Measurements from ENCODE around the gene SMIM41.

Gene SMIM41

GRCh38 chr12:52147367-52147963, 68.0 kb downstream of the SMIM41 start:
- no peak for DNase-seq (ENCODE audit: low read depth in 2 of 2)

GRCh38 chr12:52147964-52148463, 68.5 kb downstream of the SMIM41 start:
- DNase-seq (ENCODE audit: low read depth in 2 of 2), result no peak

DNA sequence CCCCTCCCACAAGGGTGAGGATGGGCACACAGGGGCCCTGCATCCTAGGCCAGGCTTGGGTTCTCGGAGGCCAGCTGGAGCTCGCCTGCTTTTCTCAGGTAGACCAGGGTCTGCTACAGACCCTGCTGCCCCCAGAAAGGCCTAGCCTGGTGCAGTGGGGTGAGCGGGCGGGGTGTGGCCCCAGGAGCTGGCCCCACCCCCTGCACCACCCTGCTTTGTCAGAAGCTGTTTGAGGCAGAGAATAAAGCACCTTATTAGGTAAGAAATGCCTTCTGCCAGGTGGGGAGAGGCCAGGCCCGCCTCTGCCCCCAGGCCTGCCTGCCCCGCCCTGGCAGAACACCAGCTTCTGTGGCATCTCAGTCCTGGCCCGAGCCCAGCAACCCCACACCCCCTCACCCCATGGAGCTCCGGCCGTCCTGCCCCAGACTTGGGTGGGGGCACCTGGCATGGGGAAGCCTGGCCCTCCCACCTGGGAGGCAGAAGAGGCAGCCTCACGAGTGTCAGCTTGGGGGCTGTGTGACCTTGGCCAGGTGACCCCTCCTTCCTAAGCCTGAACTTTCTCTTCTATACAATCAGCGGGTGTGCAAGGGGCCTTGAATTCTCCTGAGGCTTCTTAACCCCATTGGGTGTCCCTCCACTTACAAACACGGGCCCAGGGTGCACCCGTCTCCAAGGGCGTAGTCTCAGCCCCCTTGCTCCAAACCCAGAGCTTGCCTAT, 69.1 kb downstream of the SMIM41 start:
- DNase-seq (ENCODE audit: low read depth in 2 of 2), result no peak

GRCh38 chr12:52149182-52149641, 69.7 kb downstream of the SMIM41 start:
- DNase-seq (ENCODE audit: low read depth in 2 of 2), result no peak

- no peak for DNase-seq (ENCODE audit: low read depth in 2 of 2)
Measured at GRCh38 chr12:52149651-52150241, 70.2 kb downstream of the SMIM41 start.

DNA sequence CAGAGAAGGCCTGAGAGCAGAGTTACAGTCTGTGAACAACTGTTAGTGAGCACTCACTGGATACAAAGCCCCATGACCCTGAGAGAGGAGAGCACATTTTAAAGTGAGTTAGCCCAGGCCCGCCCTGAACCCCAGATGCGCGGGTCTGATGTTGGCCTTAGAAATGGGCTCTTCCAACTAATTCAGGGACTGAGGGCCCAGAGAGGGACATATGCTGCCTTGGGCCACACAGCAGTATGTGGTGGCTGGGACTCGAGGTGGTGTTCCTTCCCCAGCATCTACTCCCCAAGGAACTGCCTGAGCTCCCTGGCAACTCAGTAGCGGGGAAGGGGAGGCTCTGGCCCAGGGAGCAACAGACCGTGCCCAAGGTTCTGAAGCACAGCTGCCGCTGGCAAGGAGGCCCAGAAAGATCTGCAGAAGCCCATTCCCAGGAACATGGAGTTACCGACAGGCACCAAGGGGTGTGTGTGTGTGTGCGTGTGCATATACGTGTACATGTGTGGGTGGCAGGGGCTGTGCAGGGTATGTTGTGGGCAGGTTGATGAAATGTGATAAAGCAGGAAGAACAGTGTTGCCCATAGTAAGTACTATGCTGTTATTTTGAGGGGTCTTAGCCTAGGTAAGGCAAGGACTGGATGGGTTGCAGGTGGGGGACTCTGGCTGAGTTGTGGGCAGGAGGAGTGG, 71.8 kb downstream of the SMIM41 start:
- DNase-seq (ENCODE audit: low read depth in 2 of 2), result no peak

GRCh38 chr12:52151837-52152783, 72.6 kb downstream of the SMIM41 start:
- DNase-seq (ENCODE audit: low read depth in 2 of 2), result peak; percentile 33 to 54

GRCh38 chr12:52152905-52153317, 73.4 kb downstream of the SMIM41 start:
- DNase-seq (ENCODE audit: low read depth in 2 of 2), result no peak

DNA sequence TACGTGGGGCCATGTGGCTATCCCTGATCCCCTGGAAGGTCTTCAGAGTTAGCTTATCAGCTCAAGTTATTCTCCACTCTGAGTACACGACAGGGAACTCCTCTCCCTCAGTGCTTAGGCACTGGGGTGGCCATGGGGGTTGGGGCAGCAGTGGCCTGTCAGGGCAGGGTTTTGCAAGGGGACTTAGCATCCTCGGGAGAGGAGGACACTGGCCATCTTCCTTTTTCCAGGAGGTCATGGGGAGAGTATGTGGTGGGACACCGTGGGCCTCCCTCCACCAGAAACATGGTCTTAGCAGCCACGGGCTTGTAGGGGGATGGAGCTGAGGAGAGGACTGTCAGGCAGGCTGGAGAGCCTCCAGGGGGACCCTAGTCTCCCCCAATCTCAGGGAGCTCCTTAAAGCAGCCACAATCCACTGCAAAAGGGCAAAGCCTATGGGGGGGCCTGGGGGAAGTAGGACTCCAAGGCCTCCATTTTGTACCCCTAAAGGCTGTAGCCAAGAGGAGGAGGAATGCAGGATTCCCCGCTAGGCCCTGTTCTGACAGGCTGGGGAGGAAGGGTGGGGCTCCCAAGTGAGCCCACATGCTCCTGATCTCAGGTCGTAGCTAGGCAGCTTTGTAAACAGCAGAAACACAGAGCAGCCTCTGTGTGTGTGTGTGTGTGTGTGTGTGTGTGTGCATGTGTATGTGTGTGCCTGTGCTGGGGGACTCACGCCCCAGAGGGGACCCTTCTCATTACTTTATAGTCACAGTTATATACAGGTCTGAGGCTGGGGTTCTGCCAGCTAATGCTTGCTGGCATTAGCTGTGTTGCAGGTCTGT, 75.8 kb downstream of the SMIM41 start:
- DNase-seq (ENCODE audit: low read depth in 2 of 2), result no peak

DNA sequence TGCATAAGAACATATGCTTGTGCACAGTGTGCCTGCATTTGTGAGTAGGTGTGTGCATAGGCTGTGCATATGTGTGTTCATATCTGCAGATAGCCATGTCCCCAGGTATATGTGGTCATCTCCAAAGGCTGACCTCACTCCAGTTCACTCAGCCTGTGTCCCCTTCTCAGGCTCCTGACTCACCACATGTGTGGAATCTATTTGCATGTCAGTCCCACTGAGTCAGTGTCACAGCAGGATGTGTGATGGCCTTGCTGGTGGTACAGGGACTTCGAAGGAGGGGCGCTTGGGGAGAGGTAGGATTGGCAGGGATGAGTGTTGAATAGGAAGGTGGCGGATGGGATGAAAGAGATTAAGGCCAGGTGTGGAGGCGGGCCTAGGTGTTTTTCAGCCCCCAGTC, 76.8 kb downstream of the SMIM41 start:
- no peak for DNase-seq (ENCODE audit: low read depth in 2 of 2)

DNA sequence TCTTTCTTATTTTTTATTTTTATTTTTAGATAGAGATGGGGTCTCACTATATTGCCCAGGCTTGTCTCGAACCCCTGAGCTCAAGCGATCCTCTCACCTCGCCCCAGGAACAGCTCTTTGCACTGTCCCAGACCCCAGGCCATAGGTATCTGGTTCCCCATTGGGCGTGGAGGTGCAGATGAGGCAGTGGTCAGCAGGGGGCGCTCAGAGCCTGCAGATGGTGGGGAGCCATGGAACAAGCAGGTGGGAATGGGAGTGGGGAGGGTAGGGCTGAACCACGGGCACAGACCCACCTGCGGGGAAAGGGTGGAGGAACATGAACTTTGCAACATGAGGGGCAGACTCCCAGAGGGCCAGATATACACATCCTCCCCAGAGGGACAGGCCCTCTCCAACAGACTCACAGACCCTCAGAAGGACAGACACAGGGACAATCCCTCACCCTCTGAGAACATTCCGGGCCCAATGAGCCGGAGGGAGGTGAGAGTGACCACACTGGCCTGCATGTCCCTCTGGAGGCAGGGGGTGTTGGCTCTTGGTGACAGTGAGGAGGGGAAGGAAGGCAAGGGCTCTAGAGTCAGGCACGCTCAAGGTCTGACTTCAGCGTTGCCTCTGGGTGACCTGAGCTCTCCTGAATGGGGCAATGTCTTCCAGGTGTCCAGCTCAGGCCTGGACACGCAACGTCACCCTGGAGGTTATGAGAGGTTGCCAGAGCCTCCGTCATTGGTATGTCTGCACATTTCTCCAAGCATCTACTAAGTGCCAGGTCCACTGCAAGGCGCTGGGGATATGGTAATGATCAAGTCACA, 77.5 kb downstream of the SMIM41 start:
- DNase-seq (ENCODE audit: low read depth in 2 of 2), result peak; percentile 43 to 67

DNA sequence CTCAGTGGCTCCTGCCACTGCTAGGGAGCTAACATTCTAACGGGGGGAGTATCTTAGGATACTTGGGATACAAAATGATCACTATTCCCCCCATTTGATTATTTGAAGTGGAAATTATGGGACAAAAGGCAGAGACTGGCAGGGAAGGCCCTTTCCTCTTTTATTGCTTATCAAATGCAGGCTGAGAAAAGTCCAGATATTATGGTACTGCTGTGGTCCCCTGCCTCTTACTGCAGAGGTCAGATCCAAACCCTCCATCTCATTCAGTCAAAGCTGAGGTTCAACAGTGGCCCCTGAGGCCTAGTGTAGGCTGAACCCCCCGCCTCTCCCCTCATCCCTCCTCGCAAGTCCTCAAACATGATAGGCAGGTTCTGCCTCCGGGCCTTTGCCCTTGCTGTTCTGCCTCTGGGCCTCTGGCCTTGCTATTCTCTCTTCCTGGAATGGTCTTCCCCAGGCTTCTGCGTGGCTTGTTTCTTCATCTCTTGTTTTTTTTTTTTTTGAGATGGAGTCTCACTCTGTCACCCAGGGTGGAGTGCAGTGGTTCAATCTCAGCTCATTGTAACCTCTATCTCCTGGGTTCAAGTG, 78.2 kb downstream of the SMIM41 start:
- DNase-seq (ENCODE audit: low read depth in 2 of 2), result no peak
